HEK293 (cell line): Measurements from ENCODE around the gene TATDN2.

Experiments
- CTCF ChIA-PET: fragments of 350-600 bp; formaldehyde crosslinking; extraction: SDS; loops from one replicate; lab custom pipeline; 2021; ENCODE audit warnings: antibody characterized with exemption; lab: Yijun Ruan, JAX
- POLR2A ChIA-PET: fragments of 300-600 bp; formaldehyde crosslinking; extraction: SDS; loops from one replicate; lab custom pipeline; 2020; ENCODE audit warnings: antibody characterized with exemption, inconsistent platforms; lab: Yijun Ruan, JAX
- H3K27ac ChIP-seq: fragments of 200-500 bp; sonication (Bioruptor generic); 2 replicates; pipeline ENCODE4 v1.5.1; 2014; ENCODE audit warnings: low read depth, low read length, control low read depth, inconsistent platforms; ENCODE audit errors: extremely low read depth
- H3K36me3 ChIP-seq, 2 experiments: fragments of 200-500 bp in 1 of 2; sonication (Bioruptor generic) in 1 of 2; 1 replicate in 1 of 2; 2 replicates in 1 of 2; pipeline ENCODE4 v1.5.1; 2014 to 2017; ENCODE audit warnings: inconsistent platforms in 2 of 2, low read length in 2 of 2; ENCODE audit not compliant: control insufficient read depth in 2 of 2, insufficient read depth in 1 of 2
- H3K4me1 ChIP-seq: fragments of 200-500 bp; sonication (Bioruptor generic); 2 replicates; pipeline ENCODE4 v1.5.1; 2014; ENCODE audit warnings: mild to moderate bottlenecking, low read length, inconsistent platforms; ENCODE audit not compliant: control insufficient read depth, insufficient read depth
- H3K4me3 ChIP-seq: 2 replicates; pipeline ENCODE4 v1.5.1; 2011; ENCODE audit warnings: low read depth, mild to moderate bottlenecking, control low read depth, low read length, moderate library complexity
- H3K9me3 ChIP-seq: fragments of 200-500 bp; sonication (Bioruptor generic); 2 replicates; pipeline ENCODE4 v1.5.1; 2014; ENCODE audit warnings: low read depth, low read length, inconsistent platforms; ENCODE audit not compliant: control insufficient read depth, insufficient read depth
- OSR2 ChIP-seq: fragments of 450-650 bp; formaldehyde crosslinking; IDR thresholded peaks from 2 replicates; pipeline ENCODE4 v1.5.1; 2016; ENCODE audit warnings: missing biosample characterization, missing genetic modification characterization
- SCRT1 ChIP-seq: fragments of 450-650 bp; formaldehyde crosslinking; IDR thresholded peaks from 2 replicates; pipeline ENCODE4 v1.5.1; 2016; ENCODE audit warnings: missing biosample characterization, missing genetic modification characterization, borderline replicate concordance
- ZBTB17 ChIP-seq: fragments of 450-650 bp; formaldehyde crosslinking; IDR thresholded peaks from 2 replicates; pipeline ENCODE4 v1.5.1; 2016; ENCODE audit warnings: missing biosample characterization, missing genetic modification characterization
- ZNF175 ChIP-seq: fragments of 450-650 bp; formaldehyde crosslinking; IDR thresholded peaks from 2 replicates; pipeline ENCODE4 v1.5.1; 2016; ENCODE audit warnings: missing biosample characterization, missing genetic modification characterization
- ZNF266 ChIP-seq: fragments of 450-650 bp; formaldehyde crosslinking; IDR thresholded peaks from 2 replicates; pipeline ENCODE4 v1.5.1; 2016; ENCODE audit warnings: missing biosample characterization, missing genetic modification characterization, low read depth
- ZNF366 ChIP-seq: fragments of 450-650 bp; formaldehyde crosslinking; conservative IDR thresholded peaks from 2 replicates; pipeline ENCODE4 v1.5.1; 2016; ENCODE audit warnings: missing biosample characterization, missing genetic modification characterization
- ZNF571 ChIP-seq: fragments of 450-650 bp; formaldehyde crosslinking; IDR thresholded peaks from 2 replicates; pipeline ENCODE4 v1.5.0; 2017; ENCODE audit warnings: missing biosample characterization, missing genetic modification characterization
- ZNF623 ChIP-seq: fragments of 450-650 bp; formaldehyde crosslinking; IDR thresholded peaks from 2 replicates; pipeline ENCODE4 v1.5.1; 2016; ENCODE audit warnings: missing biosample characterization, missing genetic modification characterization
- ZNF660 ChIP-seq: fragments of 450-650 bp; IDR thresholded peaks from 2 replicates; pipeline ENCODE4 v1.5.1; 2018; ENCODE audit warnings: missing biosample characterization, mild to moderate bottlenecking, missing genetic modification characterization
- ZNF747 ChIP-seq: fragments of 450-650 bp; formaldehyde crosslinking; IDR thresholded peaks from 2 replicates; pipeline ENCODE4 v1.5.1; 2016; ENCODE audit warnings: missing biosample characterization, missing genetic modification characterization
- ZNF791 ChIP-seq: fragments of 450-650 bp; formaldehyde crosslinking; IDR thresholded peaks from 2 replicates; pipeline ENCODE4 v1.5.1; 2016; ENCODE audit warnings: missing biosample characterization, missing genetic modification characterization
- ZNF830 ChIP-seq: fragments of 450-650 bp; IDR thresholded peaks from 2 replicates; pipeline ENCODE4 v1.5.0; 2018; ENCODE audit warnings: missing biosample characterization, missing genetic modification characterization, low read depth, mild to moderate bottlenecking, moderate library complexity
- ZSCAN16 ChIP-seq: fragments of 450-650 bp; formaldehyde crosslinking; IDR thresholded peaks from 2 replicates; pipeline ENCODE4 v1.5.1; 2016; ENCODE audit warnings: missing biosample characterization, missing genetic modification characterization
- ZSCAN30 ChIP-seq: fragments of 450-650 bp; IDR thresholded peaks from 2 replicates; pipeline ENCODE4 v1.5.1; 2018; ENCODE audit warnings: missing biosample characterization, mild to moderate bottlenecking, missing genetic modification characterization, moderate library complexity
- TF ChIP-seq, protein P1 (sequence below): fragments of 450-650 bp; formaldehyde crosslinking; conservative IDR thresholded peaks from 2 replicates; pipeline ENCODE4 v1.5.1; 2016; ENCODE audit warnings: low read depth, missing biosample characterization, missing genetic modification characterization
- TF ChIP-seq, protein P2 (sequence below): fragments of 450-650 bp; formaldehyde crosslinking; IDR thresholded peaks from 2 replicates; pipeline ENCODE4 v1.5.1; 2017; ENCODE audit warnings: missing biosample characterization, missing genetic modification characterization
- TF ChIP-seq, protein P3 (sequence below): fragments of 450-650 bp; formaldehyde crosslinking; IDR thresholded peaks from 2 replicates; pipeline ENCODE4 v1.5.1; 2016; ENCODE audit warnings: missing biosample characterization, missing genetic modification characterization

The TATDN2 gene

DNA sequence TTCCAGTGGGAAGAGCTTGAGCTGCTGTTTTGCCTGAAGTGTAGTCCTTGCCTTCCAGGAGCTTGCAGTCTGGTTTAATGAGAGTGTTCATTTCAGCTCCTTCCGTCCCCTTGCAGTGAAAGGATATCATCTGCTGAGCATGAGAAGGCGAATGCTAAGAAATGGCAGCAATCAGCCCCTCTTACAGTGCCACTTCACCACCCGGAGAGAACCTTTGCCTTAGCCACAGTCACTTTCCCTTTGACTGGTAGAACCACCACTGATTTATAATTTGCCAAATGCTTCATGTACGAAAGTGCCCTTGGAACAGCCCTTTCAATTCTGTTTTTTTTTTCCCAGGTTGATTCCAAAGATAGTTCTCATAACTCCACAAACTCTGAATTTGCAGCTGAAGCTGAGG, 11.5 kb downstream of the TATDN2 start (continued):
- TF ChIP-seq, protein P1, sequence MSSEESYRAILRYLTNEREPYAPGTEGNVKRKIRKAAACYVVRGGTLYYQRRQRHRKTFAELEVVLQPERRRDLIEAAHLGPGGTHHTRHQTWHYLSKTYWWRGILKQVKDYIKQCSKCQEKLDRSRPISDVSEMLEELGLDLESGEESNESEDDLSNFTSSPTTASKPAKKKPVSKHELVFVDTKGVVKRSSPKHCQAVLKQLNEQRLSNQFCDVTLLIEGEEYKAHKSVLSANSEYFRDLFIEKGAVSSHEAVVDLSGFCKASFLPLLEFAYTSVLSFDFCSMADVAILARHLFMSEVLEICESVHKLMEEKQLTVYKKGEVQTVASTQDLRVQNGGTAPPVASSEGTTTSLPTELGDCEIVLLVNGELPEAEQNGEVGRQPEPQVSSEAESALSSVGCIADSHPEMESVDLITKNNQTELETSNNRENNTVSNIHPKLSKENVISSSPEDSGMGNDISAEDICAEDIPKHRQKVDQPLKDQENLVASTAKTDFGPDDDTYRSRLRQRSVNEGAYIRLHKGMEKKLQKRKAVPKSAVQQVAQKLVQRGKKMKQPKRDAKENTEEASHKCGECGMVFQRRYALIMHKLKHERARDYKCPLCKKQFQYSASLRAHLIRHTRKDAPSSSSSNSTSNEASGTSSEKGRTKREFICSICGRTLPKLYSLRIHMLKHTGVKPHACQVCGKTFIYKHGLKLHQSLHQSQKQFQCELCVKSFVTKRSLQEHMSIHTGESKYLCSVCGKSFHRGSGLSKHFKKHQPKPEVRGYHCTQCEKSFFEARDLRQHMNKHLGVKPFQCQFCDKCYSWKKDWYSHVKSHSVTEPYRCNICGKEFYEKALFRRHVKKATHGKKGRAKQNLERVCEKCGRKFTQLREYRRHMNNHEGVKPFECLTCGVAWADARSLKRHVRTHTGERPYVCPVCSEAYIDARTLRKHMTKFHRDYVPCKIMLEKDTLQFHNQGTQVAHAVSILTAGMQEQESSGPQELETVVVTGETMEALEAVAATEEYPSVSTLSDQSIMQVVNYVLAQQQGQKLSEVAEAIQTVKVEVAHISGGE (tag by site-specific recombination): no peak

DNA sequence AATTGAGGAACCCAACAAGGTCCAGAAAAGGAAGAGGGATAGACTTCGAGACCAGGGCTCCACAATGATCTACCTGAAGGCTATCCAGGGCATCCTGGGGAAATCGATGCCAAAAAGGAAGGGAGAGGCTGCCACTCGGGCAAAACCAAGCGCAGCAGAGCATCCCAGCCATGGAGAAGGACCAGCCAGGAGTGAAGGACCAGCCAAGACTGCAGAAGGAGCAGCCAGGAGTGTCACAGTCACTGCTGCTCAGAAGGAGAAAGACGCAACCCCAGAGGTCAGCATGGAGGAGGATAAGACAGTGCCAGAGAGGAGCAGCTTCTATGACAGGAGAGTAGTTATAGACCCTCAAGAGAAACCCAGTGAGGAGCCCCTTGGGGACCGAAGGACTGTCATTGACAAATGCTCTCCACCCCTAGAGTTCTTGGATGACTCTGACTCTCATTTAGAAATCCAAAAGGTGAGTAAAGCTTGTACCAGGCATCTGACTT, 12.0 kb downstream of the TATDN2 start:
- CTCF ChIA-PET: interaction anchor here (0.6 kb wide), 1 partner anchor 510 kb away, joined by 3 read pairs; no protein-coding TSS in a partner anchor
- TF ChIP-seq ZNF366 (tag by site-specific recombination): no peak
- TF ChIP-seq, protein P2, sequence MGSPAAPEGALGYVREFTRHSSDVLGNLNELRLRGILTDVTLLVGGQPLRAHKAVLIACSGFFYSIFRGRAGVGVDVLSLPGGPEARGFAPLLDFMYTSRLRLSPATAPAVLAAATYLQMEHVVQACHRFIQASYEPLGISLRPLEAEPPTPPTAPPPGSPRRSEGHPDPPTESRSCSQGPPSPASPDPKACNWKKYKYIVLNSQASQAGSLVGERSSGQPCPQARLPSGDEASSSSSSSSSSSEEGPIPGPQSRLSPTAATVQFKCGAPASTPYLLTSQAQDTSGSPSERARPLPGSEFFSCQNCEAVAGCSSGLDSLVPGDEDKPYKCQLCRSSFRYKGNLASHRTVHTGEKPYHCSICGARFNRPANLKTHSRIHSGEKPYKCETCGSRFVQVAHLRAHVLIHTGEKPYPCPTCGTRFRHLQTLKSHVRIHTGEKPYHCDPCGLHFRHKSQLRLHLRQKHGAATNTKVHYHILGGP: no peak
- TF ChIP-seq, all 188 proteins: peak for 0
- Histone ChIP-seq H3K36me3 (peaks cover 49 to 68% of the 10 kb centered on the region in 2 experiments; a peak in 2 of 3 replicates), H3K9me3 (no peaks in the 10 kb centered on the region), H3K4me3 (no peak overlapping the region), H3K27ac (no peak overlapping the region), H3K4me1 (0 out of 2 replicates have a peak, but pooled peaks cover 2% of the 10 kb centered on the region)
- POLR2A ChIA-PET: no interaction called here

DNA sequence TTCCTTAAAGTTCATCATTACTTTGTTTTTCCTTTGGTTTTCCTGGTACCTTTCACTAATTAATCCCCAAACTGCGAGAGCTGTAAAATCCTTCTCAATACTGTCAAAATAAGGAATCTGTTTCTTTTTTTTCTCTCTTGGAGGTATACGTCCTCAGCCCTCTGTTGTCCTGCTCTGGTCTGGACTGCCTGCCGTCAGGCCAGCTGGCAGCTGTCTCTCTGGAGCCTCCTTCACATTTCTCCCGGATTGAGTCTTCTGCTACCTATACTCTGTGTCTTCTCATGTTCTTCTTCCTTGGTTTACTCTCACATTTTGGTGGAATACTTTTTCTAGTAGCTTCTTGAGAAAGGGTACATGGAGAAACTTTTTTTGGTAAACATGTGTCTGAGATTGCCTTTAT, 13.8 kb downstream of the TATDN2 start:
- TF ChIP-seq SCRT1 (tag by site-specific recombination): no peak
- no peak for TF ChIP-seq OSR2 (tag by site-specific recombination)
- TF ChIP-seq ZSCAN30 (tag by site-specific recombination): no peak
- no peak for TF ChIP-seq ZNF175 (tag by site-specific recombination)
- TF ChIP-seq ZNF791 (tag by site-specific recombination): no peak
- TF ChIP-seq ZNF623 (tag by site-specific recombination): no peak
- no peak for TF ChIP-seq ZBTB17 (tag by site-specific recombination)
- TF ChIP-seq ZNF830 (tag by site-specific recombination): no peak
- H3K9me3 ChIP-seq: no peaks in the 10 kb centered on the region
- ChIA-PET POLR2A (no interaction called here), CTCF (interaction anchor here (0.5 to 2.8 kb wide), 4 partner anchors 21 to 909 kb away, joined by 3 to 7 read pairs (median 4); no protein-coding TSS in a partner anchor)
- no peak overlapping the region for H3K27ac ChIP-seq
- H3K36me3 ChIP-seq: peaks cover 51 to 68% of the 10 kb centered on the region in 2 experiments; a peak in 2 of 3 replicates
- no peak overlapping the region for H3K4me3 ChIP-seq
- H3K4me1 ChIP-seq: 0 out of 2 replicates have a peak, but pooled peaks cover 2% of the 10 kb centered on the region

DNA sequence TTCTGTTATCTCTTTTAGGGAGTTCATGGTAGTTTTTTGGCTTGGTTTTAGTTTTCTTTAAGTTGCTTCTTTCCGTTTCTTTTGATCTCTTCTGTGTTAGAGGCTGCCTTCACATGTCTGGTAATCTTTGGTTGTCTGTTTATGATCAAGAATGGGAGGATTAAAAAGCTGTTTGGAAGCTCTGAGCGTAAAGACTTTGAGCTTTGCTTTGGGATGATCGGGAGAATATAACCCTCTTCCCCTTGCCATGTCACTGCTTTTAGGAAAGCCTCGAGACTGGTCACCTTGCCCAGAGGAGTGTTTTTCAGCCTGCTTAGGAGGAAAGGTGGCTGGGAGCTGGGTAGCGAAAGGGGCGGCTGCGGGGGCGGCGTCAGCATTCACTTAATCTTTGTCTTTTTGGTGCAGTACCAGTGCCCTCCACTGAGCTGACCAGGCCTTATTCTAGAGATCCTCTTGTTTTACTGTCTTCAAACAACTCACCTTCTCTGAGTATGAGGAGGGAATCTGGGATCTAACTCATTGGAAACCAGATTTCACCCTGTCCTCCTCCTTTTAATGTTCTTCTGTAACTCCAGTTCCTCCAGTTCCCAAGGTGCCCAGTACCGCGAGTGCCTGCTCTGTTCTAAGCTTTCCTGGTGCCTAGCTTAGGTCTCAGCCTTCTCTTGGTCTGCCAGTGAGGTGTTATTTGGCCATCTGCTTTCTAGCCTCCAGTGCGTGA, 15.5 kb downstream of the TATDN2 start:
- ChIA-PET CTCF (interaction anchor here (0.6 to 2.8 kb wide), 12 partner anchors 9 to 467 kb away, joined by 3 to 8 read pairs (median 4); partner anchors contain the start of gene TATDN2), POLR2A (interaction anchor here (0.8 to 1.7 kb wide), 2 partner anchors 16 to 471 kb away, joined by 6 to 9 read pairs; partner anchors contain the start of genes ARPC4 and TATDN2)
- Histone ChIP-seq H3K27ac (no peak overlapping the region), H3K36me3 (peaks cover 40 to 74% of the 10 kb centered on the region in 2 experiments; a peak in 2 of 3 replicates), H3K4me3 (no peak overlapping the region), H3K9me3 (no peaks in the 10 kb centered on the region), H3K4me1 (0 out of 2 replicates have a peak, but pooled peaks cover 2% of the 10 kb centered on the region)
- TF ChIP-seq ZNF747 (tag by site-specific recombination) (no peak), ZNF830 (tag by site-specific recombination) (no peak), ZNF366 (tag by site-specific recombination) (0 out of 2 replicates have a peak, but pooled peaks have one; percentile 42), ZSCAN16 (tag by site-specific recombination) (no peak), ZNF660 (tag by site-specific recombination) (no peak), ZNF266 (tag by site-specific recombination) (no peak), ZNF571 (no peak)
- TF ChIP-seq, protein P1 (tag by site-specific recombination): no peak
- TF ChIP-seq, protein P3, sequence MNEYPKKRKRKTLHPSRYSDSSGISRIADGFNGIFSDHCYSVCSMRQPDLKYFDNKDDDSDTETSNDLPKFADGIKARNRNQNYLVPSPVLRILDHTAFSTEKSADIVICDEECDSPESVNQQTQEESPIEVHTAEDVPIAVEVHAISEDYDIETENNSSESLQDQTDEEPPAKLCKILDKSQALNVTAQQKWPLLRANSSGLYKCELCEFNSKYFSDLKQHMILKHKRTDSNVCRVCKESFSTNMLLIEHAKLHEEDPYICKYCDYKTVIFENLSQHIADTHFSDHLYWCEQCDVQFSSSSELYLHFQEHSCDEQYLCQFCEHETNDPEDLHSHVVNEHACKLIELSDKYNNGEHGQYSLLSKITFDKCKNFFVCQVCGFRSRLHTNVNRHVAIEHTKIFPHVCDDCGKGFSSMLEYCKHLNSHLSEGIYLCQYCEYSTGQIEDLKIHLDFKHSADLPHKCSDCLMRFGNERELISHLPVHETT (tag by site-specific recombination): no peak
